GM06990 (cell line): ENCODE results near the gene BICD1.

Experiments
- DNase-seq: peaks from one replicate; pipeline ENCODE4 v3.0.0-alpha.2; 2011; ENCODE audit not compliant: insufficient read length; ENCODE audit errors: extremely low read depth
- H3K27me3 ChIP-seq: replicated peaks from 2 replicates; pipeline ENCODE4 v1.6.0; 2011; ENCODE audit warnings: low read length; ENCODE audit not compliant: control insufficient read depth, insufficient read depth
- H3K36me3 ChIP-seq: 2 replicates; pipeline ENCODE4 v1.5.1; 2011; ENCODE audit warnings: low read length; ENCODE audit not compliant: control insufficient read depth, insufficient read depth
- H3K4me3 ChIP-seq: replicated peaks from 2 replicates; pipeline ENCODE4 v1.5.1; 2011; ENCODE audit warnings: low read depth, mild to moderate bottlenecking, control low read depth, low read length
- CTCF ChIP-seq: IDR thresholded peaks from 2 replicates; pipeline ENCODE4 v1.5.1; 2011; ENCODE audit warnings: low read length, control low read depth, mild to moderate bottlenecking, inconsistent platforms; ENCODE audit not compliant: insufficient read depth, poor library complexity, severe bottlenecking

The BICD1 gene

DNA sequence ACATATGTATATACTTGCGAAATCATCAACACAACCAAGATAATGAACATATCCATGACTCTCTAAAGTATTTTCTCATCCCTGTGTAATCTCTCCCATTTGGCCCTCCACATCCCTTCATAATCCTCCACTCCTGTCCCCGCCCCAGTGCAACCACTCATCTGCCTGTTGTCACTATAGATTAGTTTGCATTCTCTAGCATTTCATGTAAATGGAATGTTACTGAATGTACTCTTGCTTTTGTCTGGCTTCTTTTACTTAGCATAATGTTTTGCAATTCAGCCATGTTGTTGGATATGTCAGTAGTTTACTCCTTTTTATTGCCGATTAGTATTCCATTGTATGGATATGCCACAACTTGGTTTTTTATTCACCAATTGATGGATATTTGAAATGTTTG lies 99.1 kb downstream of the BICD1 start:
- H3K36me3 ChIP-seq, result no peaks in the 10 kb centered on the region
- no peak for TF ChIP-seq CTCF
- no peak overlapping the region for H3K4me3 ChIP-seq
- no peaks in the 10 kb centered on the region for H3K27me3 ChIP-seq
- DNase-seq, result no peak

DNA sequence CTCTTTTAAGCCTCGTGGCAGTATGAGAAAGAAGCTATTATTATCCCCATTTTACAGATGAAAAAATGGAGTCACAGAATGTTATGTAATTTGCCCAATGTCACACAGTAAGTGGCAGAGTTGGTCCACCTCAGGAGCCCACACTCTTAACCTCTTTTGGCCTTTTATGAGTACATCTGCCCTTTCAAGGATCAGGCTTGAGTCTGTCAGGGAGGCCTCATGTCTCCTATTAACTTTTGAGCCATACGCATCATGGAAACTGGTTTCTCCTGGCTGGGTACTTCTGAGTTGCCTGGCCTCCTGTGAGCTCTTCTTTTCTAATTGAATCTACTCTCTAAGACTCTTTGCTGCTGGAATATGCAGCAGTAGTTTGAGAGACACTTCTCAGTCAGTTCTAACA lies 101.7 kb downstream of the BICD1 start:
- H3K36me3 ChIP-seq, result no peaks in the 10 kb centered on the region
- DNase-seq, result no peak
- TF ChIP-seq CTCF, result no peak
- no peak overlapping the region for H3K4me3 ChIP-seq
- H3K27me3 ChIP-seq, result no peaks in the 10 kb centered on the region

GRCh38 chr12:32211066-32211899 lies 104.6 kb downstream of the BICD1 start:
- DNase-seq, result no peak
- Histone ChIP-seq H3K27me3 (no peaks in the 10 kb centered on the region), H3K4me3 (no peak overlapping the region), H3K36me3 (no peaks in the 10 kb centered on the region)
- TF ChIP-seq CTCF, result no peak

DNA sequence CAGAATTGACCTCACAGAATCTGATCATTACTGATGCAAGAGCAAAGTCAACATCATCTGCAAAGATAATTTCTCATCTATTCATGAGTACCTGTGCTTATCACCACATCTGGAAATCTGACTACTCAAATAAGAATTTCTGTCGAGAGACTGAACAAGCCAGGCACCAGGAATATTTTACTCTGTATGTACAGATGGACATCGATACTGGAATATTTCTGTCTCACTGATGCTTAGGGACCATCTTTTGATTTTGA lies 105.2 kb downstream of the BICD1 start:
- TF ChIP-seq CTCF, result no peak
- no peaks in the 10 kb centered on the region for H3K36me3 ChIP-seq
- no peak for DNase-seq
- H3K4me3 ChIP-seq, result no peak overlapping the region
- no peaks in the 10 kb centered on the region for H3K27me3 ChIP-seq

- TF ChIP-seq CTCF, result no peak
- no peaks in the 10 kb centered on the region for H3K27me3 ChIP-seq
- no peak for DNase-seq
- no peak overlapping the region for H3K4me3 ChIP-seq
- H3K36me3 ChIP-seq, result peaks cover 4% of the 10 kb centered on the region
Measured at GRCh38 chr12:32214723-32215122, 108.1 kb downstream of the BICD1 start.
